GM18868 (cell line): Measurements from ENCODE around the gene TIMELESS.
"Not testable (repeated sequence)": the region's sequence is repeated elsewhere in the genome, so short reads cannot be mapped to it uniquely, and the experiment has no call there.

Source experiments
- ATAC-seq: cut with Tn5 transposase; IDR thresholded peaks from one replicate; pipeline ENCODE4 v1.9.1; 2021; ENCODE audit warnings: mild to moderate bottlenecking, moderate library complexity; ENCODE audit not compliant: unreplicated experiment

TIMELESS gene

GRCh38 chr12:56411781-56412639 lies 37.2 kb downstream of the TIMELESS start:
- ATAC-seq: no peak

GRCh38 chr12:56410768-56411167 lies 38.5 kb downstream of the TIMELESS start:
- ATAC-seq: no peak

DNA sequence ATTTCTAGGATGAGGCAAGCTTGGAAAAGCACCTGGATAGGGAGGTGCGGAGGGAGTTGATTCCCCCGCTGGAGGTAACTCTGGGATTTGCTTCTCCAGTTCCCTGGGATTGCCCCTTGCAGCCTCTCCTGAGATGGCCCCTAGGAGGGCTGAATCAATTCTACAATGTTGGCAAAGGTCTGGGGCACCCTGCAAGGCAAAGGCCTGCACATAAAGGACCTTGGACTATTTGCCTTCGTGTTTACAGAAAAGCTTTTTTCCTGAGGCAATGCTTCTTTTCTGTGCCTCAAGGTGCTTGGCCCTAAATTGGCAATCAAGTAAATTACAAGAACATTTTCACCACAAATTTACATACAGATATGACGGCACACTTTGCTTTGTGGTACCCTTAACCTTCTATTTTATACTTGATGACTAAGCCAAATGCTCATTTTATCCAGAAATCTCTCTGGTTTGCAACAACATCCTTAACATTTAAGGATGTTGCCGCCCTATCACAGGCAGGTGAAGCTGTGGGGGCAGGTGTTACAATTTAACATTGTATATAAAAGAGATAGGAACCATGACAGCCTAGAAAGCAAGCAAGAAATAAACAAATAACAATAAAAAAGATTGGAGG lies 40.3 kb downstream of the TIMELESS start:
- no peak for ATAC-seq

GRCh38 chr12:56404227-56404626 lies 45.0 kb downstream of the TIMELESS start:
- ATAC-seq: not testable (repeated sequence)

- ATAC-seq: not testable (repeated sequence)
Measured at GRCh38 chr12:56401612-56402011, 47.6 kb downstream of the TIMELESS start.

DNA sequence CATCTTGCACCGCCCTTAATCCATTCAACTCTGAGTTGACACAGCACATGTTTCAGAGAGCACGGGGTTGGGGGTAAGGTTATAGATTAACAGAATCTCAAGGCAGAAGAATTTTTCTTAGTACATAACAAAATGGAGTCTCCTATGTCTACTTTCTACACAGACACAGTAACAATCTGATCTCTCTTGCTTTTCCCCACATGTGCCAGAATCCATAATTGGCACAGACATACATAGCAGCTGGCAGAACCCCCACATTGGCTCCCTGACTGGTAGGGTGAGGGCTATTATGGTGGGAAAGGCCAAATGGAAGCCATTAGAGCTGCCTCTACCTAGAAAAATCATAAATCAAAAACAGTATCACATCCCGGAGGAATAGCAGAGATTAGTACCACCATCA lies 48.1 kb downstream of the TIMELESS start:
- not testable (repeated sequence) for ATAC-seq

DNA sequence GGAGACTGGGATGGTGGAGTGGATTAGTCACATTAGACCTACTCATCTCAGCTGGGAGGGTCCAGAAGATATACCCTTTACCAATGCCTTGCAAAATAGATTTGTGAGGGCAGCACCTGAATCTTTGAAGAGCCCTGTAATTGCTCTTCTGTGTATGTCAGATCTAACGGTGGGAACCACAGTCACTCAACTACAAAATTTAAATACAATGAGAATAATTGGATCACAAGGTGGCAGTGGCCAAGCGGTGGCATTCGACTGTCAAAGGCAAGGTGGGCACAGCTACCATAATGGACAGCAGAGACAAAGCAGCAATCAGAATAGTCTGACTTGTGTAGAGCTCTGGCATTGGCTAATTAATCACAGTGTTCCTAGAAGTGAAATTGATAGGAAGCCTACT lies 49.8 kb downstream of the TIMELESS start:
- not testable (repeated sequence) for ATAC-seq

- ATAC-seq: no peak
Measured at GRCh38 chr12:56398324-56398723, 50.9 kb downstream of the TIMELESS start.

- no peak for ATAC-seq
Measured at GRCh38 chr12:56392331-56392730, 56.9 kb downstream of the TIMELESS start.

DNA sequence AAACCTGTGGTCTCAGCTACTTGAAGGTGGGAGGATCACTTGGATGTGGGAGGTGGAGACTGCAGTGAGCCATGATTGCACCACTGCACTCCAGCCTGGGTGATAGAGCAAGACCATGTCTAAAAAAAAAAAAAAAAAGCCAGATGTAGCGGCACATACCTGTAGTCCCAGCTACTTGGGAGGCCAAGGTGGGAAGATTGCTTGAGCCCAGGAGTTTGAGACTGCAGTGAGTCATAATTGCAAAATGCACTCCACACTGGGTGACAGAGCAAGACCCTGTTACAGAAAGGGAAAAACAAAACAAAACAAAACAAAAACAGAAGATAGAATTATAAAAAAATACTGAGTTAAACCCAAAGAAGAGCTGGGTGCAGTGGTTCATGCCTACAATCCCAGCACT lies 57.5 kb downstream of the TIMELESS start:
- no peak for ATAC-seq

- no peak for ATAC-seq
Measured at GRCh38 chr12:56389412-56389811, 59.8 kb downstream of the TIMELESS start.

- ATAC-seq: no peak
Measured at GRCh38 chr12:56387152-56387736, 62.0 kb downstream of the TIMELESS start.

- no peak for ATAC-seq
Measured at GRCh38 chr12:56385873-56386272, 63.4 kb downstream of the TIMELESS start.

DNA sequence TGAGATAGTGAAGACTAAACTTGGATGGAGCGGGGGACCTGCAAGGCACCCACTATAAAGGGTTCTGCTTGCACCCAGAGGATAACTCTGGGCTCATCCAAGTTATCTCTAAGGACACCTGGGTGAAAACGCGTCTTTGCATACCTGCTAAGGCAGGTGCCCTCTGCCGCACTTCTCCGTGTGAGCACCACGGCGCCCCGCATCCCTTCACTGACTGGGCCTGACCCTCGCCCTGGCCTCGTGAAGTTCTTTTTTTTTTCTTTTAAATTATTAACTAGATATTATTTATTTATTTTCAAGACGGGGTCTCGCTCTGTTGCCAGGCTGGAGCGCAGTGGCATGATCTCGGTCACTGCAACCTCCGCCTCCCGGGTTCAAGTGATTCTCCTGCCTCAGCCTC lies 66.6 kb downstream of the TIMELESS start:
- ATAC-seq: no peak

- ATAC-seq: no peak
Measured at GRCh38 chr12:56377989-56378316, 71.3 kb downstream of the TIMELESS start.

- ATAC-seq: no peak
Measured at GRCh38 chr12:56377310-56377988, 71.8 kb downstream of the TIMELESS start.

GRCh38 chr12:56375598-56376434 lies 73.4 kb downstream of the TIMELESS start:
- ATAC-seq: peak; percentile 75

- peak; percentile 28 for ATAC-seq
Measured at GRCh38 chr12:56374726-56375597, 74.3 kb downstream of the TIMELESS start.

DNA sequence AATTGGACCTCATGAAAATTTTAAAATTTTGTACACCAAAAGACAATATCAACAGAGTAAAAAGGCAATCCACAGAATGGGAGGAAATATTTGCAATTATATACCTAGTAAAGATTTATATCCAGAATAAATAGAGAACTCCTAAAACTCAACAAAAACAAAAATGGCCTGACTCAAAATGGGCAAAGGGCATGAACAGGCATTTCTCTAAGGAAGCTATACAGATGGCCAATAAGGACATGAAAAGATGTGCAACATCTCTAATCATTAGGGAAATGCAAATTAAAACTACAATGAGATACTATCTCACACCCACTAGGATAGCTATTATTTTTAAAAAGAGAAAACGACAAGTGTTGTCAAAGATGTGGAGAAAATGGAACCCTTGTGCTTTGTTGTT lies 75.7 kb downstream of the TIMELESS start:
- no peak for ATAC-seq

DNA sequence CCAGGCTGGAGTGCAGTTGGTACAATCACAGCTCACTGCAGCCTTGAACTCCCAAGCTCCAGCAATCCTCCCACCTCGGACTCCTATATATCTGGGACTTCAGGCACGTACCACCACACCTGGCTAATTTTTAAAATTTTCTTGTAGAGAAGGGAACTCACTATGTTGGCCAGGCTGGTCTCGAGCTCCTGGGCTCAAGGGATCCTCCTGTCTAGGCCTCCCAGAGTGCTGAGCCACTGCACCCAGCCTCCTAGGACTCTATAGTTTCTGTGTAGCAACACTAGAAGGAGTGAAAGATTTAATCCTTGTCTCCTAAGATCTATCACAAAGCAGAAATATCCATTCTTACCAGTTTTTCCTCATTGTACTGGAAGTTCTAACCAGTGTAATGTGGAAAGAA lies 82.3 kb downstream of the TIMELESS start:
- no peak for ATAC-seq
